Hepatocyte (in vitro differentiated cells): ENCODE results near the gene COL28A1.

Experiments used
- CTCF ChIP-seq: fragments of 200-600 bp; sonication (generic); IDR thresholded peaks from 2 replicates; pipeline ENCODE4 v1.5.1; 2016; ENCODE audit warnings: antibody characterized with exemption, mild to moderate bottlenecking; ENCODE audit not compliant: poor library complexity
- EZH2 ChIP-seq: fragments of 200-600 bp; sonication (generic); IDR thresholded peaks from 2 replicates; pipeline ENCODE4 v1.6.1; 2016; ENCODE audit warnings: antibody characterized with exemption, mild to moderate bottlenecking, borderline replicate concordance

- no peak for TF ChIP-seq CTCF
- no peak for TF ChIP-seq EZH2
Observed at GRCh38 chr7:7568553-7568952, 32.9 kb upstream of the COL28A1 start.
